Activated CD8-positive, alpha-beta memory T cell treated with anti-CD3 and anti-CD28 coated beads, Interleukin-2, amount 50 U/mL, for 48 hours (primary cell): ENCODE measurements around the gene KMT5C.
A peak's percentile ranks its signal among the peaks of the same experiment; 100 is the strongest.

Source experiments
- DNase-seq: peaks from one replicate; pipeline ENCODE4 v3.0.0-alpha.2; 2020

Gene KMT5C

DNA sequence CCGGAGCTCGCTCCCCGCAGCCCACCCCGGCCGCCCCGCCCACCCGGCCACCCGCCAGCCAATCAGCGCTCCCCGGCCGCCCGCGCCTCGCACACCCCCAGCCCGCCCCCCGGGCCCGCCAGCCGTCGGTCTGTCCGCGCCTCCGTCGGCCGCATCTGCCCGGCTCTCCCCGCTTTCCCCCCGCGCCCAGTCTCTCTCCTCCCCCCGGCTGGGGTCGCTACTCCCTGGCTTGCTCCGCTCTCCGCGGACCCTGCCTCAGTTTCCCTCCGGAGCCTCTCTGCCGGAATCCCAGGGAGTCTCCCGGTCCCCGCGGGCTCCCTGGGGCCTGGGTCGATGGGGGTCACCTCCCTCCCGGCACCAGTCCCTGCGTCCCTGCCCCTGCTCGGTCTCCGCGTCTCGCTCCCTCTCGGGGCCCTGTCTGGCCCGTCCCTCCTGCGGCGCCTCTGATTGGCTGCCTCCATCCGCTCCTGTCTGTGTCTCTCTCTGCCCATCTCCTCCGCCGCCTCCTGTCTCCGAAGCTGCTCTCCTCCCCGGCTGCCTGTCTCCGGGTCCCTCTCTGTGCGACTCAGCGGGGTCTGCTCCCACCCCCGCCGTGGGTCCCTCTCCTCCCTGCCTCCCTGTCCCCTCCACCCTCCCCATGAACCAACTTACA is 30.1 kb downstream of the KMT5C start:
- no peak for DNase-seq

DNA sequence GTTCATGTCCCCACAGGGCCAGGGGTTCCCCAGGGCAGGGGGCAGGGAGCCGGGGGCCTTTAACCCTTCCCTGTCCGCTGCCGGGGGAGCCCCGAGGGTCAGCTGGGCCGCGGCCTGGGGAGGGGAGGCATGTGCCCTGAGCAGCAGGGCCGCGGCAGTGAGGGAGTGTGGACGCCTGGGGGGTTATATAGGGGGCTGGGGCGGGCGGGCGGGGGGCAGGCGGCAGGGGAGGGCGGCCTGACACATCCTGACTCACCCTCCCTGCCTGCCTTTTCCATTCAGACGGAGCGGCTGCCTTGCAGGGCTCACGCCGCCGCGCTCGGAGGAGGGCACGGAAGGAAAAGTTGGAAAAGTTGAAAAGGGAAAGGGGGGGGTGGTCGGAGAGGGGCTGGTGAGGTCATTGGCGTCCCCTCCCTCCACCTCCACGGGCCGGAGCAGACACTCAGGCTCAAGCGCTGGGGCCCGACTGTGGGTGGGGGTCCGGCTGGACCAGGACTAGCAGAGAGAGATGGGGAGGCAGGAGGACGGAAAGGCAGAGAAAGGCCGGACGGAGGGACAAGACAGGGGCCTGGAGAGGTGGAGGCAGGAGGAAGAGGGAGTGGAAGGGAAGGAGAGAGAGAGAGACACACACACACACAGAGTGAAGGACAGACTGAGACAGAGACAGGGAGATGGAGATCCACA is 30.8 kb downstream of the KMT5C start, which contains the start of gene IL11:
IL11 (minus strand) TSS at position 159 of the 684 bp plus-strand sequence; CDS start at position 6, 153 bp downstream.
- DNase-seq, result no peak

DNA sequence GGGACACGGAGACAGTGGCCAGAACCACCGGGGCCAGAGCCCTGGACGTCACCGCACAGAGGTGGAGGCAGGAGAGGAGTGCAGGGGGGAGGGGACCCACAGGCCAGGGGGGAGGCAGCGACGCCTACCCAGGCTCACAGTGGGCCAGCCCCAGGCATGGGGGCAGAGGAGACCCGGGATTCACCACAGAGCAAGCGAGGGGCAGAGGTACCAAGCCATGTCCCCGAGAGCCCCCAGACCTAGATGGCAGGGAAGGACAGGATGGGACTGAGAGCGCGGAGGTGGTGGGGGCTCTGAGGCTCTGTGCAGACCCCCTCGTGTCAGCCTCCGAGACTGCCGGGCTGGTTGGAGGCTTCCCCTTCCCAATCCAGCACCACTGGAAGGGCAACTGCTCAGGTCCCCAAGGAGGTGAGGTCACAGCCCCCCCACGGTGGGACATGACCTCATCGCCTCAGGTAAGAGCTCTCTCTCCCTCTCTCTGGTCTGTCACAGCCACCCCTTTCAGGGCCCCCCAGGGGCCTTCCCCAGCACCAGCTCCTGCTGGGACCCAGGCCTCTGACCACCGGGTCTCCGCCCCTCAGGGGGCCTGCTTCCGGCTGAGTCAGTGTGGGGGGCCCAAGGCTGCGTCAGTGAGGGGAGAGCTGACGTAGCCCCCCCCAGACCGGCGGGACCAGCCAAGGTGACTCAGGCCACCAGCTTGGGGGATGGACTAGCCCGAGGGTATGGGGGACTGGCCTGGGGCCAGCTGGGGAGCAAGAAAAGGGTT is 32.8 kb downstream of the KMT5C start:
- DNase-seq, result no peak

DNA sequence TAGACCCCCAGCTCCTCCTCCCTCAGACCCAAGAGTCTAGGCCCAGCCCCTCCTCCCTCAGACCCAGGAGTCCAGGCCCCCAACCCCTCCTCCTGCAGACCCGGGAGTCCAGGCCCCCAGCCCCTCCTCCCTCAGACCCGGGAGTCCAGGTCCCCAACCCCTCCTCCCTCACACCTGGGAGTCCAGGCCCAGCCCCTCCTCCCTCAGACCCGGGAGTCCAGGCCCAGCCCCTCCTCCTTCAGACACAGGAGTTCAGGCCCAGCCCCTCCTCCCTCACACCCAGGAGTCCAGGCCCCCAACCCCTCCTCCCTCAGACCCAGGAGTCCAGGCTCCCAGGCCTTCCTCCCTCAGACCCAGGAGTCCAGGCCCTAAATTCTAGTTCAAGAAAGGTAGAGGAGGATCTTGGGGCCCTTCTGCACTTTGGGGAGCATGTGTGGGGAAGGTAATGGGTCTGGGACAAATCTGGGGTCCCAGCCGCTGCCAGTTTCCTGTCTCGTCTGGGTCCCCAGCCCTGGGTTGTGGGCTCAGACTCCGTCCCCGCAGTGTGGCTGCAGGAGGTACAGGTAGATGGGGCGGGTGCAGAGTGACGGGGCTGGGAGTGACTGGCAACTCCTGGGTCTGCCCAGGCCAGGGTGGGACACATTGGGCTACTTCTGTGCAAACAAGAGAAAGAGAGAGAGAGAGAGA is 33.8 kb downstream of the KMT5C start:
- DNase-seq, result no peak

DNA sequence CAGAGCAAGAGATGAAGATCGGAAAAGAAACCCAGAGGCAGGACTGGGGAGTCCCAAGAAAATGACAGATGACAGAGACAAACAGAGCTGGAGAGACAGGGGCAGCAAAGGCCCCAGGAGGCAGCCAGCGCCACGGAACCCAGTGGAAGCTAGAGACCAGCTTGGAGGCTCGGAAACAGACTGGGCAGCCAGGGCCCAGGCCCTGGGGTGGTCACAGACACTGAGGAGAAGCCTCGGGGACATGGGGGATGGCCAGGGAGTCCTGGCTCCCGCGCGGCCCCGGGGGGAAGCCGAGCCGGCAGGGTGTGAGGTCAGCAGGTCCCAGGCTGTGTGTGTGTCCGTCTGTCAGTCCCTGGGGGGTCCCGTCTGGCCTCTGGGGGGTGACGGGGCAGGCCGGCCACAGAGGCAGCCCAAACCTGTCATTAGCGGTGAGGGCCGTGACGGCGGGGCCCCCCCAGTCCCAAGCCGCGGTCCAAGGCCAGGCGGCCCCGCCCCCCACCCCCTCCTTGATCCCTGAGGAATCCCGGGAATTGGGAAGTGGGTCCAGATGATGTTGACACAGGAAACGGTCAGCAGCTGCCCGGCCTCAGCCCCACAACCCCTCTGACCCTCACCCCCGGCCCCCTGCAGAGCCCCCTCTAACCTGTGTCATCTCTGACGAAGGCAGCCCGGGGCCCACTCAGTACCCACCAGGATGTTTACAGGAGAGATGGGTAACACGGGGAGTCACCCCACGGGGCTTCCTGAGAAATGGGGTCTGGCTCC is 34.5 kb downstream of the KMT5C start:
- no peak for DNase-seq

DNA sequence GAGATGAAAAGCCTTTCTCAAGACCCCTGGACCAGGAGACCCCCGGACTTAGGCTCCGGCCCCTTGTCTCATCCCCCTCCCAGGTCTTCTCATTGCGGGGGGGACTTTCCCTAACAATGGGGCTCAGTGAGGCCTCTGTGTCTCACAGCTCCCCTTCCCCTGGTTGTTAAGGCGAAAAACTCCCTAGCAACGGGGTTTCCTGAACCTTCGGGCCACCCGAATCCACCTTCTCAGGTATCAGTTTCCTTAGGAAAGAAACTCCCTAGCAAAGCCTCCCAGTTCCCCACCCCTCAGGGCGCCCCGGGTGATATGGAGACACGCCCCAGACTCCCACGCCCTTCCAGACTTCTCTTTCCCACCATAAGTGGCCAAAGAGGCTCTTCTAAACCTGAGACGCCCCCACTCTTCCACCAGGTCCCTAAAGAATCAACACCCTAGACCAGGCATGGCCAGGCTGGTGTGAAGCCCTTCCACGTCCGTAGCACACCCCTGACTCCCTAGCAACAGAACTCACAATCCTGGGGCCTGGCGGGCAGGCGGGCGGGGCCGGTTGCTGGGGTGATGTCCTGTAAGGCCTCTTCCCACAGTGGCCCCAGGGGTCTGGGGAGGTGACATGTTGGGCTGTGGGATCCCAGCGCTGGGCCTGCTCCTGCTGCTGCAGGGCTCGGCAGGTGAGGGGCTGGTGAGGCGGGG is 36.7 kb downstream of the KMT5C start, which contains the start of gene TMEM190:
TMEM190 (plus strand) TSS at position 586 of the 693 bp plus-strand sequence; CDS start at position 614, 28 bp downstream.
- DNase-seq, result no peak

DNA sequence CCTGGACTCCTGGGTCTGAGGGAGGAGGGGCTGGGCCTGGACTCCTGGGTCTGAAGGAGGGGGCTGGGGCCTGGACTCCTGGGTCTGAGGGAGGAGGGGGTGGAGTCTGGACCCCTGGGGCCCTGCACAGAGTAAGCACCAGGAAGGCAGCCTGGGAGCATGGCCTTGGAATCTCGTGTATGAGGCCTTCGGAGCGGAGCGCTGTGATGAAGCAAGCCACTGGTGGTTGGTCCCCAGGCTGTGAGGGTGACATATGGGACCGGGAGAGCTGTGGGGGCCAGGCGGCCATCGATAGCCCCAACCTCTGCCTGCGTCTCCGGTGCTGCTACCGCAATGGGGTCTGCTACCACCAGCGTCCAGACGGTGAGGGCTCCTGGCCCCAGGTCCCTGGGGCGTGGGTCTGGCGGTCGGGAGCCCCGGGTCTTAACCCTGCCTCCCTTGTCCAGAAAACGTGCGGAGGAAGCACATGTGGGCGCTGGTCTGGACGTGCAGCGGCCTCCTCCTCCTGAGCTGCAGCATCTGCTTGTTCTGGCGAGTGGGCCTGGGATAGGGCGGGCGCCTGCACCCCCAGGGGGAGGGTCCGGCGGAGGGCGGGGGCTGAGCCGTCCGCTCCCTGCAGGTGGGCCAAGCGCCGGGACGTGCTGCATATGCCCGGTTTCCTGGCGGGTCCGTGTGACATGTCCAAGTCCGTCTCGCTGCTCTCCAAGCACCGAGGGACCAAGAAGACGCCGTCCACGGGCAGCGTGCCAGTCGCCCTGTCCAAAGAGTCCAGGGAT is 37.9 kb downstream of the KMT5C start:
- DNase-seq, result no peak

DNA sequence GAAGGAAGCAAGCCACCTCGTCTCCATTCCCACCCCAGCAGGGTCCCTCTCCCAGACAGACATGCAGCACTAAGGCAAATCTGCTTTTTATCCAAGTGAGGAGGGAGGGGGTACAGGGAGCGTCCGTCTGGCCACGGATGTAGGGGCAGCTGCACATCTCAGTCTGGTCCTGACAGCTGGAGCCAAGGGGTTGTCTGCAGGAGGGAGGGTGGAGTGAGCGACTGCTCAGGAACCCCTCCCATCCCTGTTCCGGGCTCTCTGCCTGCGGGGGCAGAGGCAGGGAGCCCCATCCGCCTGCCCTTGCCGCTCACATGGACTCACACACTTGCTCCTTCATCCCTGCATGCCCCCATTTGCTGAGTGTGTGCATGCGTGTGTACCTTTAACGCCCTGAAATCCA is 39.5 kb downstream of the KMT5C start:
- no peak for DNase-seq

DNA sequence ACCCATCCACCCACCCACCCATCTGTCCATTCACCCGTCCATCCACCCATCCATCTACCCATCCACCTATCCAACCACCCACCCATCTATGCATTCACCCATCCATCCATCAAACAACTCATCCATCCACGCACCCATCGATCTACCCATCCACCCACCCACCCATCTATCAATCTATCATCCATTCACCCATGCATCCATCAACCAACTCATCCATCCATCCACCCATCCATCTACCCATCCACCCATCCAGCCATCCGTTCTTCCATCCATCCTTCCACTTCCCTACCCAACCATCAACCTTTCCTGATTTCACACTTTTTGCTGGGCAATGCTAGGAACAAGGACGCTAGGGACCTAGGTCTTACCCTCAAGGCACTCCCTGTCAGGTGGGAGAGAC is 42.3 kb downstream of the KMT5C start:
- no peak for DNase-seq

DNA sequence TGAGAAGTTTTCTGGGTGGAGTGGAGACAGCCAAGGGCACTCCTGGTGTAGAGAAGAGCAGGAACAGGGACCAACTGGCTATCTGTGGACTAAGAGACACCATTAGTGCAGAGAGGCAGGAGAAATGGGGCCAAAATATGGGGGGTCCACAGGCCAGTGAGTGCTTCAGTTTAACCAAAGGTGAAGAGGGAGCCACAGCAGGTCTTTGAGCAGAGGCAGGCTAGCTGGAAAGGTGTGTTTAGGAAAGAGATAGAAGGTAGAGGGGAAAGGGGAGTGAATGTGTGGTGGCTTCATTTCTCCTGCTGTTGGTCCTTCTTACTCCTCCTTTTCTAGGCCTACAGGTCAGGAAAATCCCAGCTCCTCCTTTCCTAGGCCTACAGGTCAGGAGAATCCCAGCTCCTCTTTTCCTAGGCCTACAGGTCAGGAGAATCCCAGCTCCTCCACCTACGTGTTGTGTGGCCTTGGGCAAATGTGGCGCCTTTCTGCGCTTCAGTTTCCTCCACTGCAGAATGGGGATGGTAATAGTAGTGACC is 42.9 kb downstream of the KMT5C start:
- no peak for DNase-seq

DNA sequence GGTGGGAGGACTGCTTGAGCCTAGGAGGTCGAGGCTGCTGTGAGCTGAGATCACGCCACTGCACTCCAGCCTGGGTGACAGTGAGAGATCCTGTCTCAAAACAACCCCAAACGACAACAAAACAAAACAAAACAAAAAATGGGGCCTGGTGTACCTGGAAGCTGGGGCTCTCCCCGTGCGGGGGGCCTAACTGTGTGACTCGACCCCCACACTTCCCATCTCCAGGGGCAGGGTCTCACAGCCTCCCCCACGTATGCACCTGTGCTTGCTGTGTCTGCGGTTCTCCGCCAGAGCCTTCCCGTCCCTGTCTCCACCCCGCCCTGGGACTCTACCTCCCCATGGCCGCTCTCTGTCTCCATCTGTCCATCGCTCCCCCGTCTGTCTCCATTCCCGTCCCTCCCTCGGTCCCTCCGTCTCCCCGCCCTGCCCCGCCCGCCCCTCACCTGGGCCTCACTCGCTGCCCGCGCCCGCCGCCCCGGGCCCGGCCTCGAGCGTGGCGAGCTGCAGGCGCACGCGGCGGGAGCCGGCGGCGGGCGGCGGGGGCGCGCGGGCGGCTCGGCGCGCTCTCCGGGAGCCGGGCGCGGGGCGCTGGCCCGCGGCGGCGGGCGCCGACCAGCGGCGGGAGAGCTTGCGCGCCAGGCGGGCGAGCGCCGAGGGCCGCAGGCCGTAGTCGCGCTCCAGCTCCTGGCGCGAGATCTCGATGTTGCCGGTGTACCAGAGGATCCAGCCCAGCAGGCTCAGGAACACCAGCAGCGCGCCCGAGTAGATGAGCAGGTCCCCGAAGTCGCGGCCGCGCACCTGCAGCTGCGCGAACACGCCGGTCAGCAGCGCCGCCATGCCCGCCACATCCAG is 43.8 kb downstream of the KMT5C start:
- peak; percentile 82 for DNase-seq

DNA sequence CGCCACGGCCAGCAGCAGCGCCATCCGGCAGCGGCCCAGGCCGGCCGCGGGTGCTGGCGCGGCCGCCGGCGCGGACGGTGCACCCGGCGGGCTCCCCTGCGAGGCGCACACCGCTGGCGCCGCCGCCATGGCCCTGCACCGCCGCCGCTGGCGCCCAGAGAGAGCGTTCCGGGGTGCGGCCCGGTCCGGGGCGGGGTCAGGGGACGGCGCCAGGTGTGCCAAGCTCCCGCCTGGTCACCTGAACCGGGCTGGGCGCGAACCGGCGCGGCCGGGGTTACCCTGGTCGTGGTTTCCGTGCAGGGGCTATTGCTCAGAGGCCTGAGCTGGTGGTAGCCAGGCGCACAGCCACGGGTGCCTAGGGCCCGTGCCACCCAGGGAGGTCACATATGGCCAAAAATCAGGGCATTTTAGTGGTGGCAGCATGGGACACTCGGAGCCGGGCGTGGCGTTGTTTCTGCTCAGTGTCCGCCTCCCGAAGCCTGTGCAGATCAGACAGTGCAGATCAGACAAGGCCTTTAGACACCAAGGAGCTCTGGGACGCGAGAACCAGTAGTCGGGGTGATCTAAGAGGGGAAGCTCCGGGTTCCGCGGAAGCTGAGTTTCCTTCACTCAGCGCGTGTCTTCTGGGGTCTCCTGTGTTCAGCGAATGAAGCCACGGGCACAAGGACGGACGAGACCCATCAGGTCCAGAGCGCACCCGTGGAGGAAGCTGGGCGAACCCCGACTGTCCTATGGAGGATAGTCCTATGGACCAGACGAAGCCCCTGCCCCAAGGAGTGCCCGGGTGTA is 44.6 kb downstream of the KMT5C start, which contains the start of gene TMEM238:
TMEM238 (minus strand) TSS at position 162 of the 789 bp plus-strand sequence; CDS start at position 129, 33 bp downstream.
- DNase-seq, result peak; percentile 72

DNA sequence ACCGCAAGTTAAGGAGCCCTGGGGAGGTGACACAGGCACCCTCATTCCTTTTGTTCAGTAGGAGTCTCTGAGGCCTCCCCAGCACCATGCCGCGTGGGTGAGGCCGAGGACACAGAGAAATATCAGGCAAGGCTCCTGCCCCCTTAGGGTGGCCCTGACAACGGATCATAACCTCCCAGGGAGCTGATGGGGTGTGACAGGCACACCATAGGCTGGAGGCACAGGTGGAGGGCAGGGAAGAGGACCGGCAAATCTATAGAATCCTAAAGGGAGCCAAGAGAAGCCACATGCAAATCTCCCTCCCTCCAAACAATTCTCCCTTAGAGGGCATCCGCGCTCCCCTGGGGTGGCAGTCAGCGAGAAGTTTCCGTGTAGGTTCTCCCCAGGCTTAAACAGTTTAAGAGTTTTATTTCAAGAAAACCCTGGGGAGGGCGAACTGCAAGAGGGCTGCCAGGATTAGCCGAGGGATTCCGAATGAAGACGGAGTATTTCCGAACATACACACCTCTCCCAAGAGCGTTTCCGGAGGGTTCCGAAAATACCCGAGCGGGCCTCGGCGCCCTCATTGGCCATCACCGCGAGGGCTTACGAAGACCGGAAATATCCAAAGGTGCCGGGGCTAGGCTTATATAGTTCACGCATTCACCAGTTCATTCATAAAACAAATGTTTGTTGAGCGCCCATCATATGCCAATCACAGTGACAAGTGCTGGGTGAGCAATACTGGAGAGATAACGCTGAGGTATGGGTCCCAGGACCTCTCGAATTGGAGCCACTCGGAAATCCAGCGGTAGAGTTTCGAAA is 45.4 kb downstream of the KMT5C start:
- DNase-seq, result peak; percentile 92

DNA sequence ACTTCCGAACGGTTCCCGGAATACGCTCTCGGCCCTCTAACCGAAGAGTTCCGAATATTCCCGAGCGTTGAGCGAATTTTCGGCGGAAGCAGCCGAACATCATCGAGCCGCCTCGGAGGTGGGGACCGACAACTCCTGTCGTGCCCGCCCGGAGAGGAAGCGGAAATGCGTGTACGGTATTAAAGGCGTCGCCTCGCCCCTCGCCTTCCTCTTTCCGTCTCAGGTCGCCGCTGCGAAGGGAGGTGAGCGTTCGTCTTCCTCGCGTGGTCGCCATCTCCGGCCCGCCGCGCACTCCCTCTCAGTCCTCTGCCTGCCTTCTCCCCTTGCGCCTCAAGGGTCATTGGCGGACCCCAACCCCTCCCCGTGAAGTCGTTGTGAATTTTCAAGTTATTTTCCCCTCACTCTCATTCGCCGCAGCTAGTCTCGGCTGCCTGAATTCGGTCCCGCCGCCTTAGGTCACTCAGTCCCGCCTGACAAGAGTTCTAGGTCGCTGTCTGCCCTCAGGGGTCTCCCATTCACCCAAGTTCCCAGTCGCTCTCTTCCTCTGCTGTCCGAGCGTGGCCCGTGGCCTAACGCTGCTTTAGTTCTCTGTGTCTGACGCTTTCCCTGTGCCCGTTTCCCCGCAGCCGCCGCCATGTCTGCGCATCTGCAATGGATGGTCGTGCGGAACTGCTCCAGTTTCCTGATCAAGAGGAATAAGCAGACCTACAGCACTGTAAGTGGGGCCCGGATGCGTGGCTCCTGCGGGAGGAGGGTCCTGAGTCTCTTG is 46.2 kb downstream of the KMT5C start, which contains the start of gene RPL28:
RPL28 (plus strand) TSS at position 209 of the 769 bp plus-strand sequence; CDS start at position 635, 426 bp downstream.
- DNase-seq, result peak; percentile 98

DNA sequence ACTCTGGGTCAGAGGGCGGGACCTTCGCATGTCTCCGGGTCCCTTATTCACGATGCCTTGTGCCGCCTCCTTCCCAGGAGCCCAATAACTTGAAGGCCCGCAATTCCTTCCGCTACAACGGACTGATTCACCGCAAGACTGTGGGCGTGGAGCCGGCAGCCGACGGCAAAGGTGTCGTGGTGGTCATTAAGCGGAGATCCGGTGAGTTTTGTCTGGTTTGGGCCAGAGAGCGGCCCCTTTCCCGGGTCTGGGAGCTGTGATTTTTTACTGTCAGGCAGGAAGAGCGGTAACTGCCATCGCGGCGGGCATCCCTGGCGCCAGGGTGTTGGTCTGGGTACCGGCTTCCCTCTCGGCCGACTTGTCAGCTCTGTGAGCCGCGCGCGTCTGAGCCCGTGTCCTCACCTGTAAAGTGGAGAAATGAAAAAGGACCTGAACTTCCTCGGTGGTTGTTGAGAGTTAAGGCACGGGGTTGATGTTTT is 46.9 kb downstream of the KMT5C start:
- DNase-seq, result no peak

DNA sequence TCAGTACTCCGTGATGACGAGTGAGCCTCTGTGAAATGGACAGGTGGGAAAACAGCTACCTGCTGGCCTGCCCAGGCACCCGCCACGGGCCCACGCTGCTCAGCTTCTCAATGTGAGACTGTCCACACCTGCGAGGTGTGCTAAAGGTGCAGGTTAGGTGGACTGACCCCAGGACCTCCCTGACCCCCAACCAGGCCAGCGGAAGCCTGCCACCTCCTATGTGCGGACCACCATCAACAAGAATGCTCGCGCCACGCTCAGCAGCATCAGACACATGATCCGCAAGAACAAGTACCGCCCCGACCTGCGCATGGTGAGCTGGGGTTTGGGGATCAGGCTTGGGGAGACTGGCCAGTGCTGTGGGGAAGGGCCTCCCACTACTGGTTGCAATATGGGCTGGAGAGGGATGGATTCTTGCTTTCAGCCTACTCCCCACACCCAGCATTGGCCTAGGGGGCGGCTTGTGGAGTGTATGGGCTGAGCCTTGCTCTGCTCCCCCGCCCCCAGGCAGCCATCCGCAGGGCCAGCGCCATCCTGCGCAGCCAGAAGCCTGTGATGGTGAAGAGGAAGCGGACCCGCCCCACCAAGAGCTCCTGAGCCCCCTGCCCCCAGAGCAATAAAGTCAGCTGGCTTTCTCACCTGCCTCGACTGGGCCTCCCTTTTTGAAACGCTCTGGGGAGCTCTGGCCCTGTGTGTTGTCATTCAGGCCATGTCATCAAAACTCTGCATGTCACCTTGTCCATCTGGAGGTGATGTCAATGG is 48.2 kb downstream of the KMT5C start:
- DNase-seq, result no peak
